ENCODE measurements around the gene ANKRD37.

GRCh38 chr4:185435466-185435865 lies 38.8 kb downstream of the ANKRD37 start:
- TF ChIP-seq CTCF (conservative IDR thresholded peaks at IDR 0.05; ENCODE audit: low read length) = no peak
- TF ChIP-seq EZH2phosphoT487 (IDR thresholded peaks at IDR 0.05; ENCODE audit: borderline replicate concordance) = no peak

Measured in Loucy (cell line).